ENCODE measurements around the gene SPIB. TPM values are rescaled to one million over a fixed set of nuclear protein-coding genes. Genes with fewer than 3 reads are reported as not detected.

SPIB gene
- total RNA-seq, 4 donors from 2014 or later, result not detected

DNA sequence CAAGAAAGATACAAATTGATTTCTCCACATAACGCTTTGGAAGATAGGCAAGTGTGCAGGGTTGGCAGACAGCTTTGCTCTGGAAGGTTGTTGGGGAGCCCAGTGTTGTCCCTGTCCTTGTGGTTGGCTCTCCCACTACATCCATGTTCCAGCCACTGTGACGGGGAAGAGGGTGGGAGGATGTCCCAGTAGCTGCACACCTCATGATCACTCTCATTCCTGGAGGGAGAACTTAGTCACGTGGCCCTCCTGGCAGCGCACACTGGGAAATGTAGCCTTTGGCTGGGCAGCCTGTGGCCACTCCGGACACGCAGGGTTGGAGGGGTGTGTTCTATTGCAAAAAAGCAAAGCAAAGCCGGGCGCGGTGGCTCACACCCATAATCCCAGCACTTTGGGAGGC is 24.7 kb upstream of the SPIB start:
- TF ChIP-seq, protein P1, sequence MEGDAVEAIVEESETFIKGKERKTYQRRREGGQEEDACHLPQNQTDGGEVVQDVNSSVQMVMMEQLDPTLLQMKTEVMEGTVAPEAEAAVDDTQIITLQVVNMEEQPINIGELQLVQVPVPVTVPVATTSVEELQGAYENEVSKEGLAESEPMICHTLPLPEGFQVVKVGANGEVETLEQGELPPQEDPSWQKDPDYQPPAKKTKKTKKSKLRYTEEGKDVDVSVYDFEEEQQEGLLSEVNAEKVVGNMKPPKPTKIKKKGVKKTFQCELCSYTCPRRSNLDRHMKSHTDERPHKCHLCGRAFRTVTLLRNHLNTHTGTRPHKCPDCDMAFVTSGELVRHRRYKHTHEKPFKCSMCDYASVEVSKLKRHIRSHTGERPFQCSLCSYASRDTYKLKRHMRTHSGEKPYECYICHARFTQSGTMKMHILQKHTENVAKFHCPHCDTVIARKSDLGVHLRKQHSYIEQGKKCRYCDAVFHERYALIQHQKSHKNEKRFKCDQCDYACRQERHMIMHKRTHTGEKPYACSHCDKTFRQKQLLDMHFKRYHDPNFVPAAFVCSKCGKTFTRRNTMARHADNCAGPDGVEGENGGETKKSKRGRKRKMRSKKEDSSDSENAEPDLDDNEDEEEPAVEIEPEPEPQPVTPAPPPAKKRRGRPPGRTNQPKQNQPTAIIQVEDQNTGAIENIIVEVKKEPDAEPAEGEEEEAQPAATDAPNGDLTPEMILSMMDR (IDR thresholded peaks at IDR 0.05; ENCODE audit: low read depth), result no peak

DNA sequence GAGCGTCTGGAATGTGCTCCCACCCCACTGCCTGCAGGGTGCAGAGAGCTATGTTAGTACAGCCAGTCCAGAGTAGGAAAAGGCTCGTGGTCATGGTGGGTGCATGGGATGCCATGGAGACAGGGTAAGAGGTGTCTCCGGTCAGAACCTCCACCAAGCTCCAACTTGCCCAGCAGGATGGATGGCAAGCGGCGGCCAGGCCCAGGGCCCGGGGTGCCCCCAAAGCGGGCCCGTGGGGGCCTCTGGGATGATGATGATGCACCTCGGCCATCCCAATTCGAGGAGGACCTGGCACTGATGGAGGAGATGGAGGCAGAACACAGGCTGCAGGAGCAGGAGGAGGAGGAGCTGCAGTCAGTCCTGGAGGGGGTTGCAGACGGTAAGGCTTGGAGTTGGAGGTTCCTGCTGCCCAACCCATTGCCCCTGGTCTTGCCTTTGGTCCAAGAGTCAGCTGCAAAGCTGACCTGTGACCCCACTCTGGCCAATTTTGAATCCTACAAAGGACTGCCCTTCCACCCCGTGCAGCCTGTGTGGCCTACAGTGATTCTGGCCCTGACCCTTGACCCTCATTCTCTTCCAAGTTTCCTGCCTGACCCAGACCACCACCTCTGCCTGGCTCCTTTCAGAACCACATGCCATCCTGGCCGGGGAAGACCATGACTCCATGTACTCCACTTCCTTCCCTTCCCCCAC is 19.9 kb upstream of the SPIB start:
- TF ChIP-seq, protein P1 (IDR thresholded peaks at IDR 0.05; ENCODE audit: low read depth), result no peak

DNA sequence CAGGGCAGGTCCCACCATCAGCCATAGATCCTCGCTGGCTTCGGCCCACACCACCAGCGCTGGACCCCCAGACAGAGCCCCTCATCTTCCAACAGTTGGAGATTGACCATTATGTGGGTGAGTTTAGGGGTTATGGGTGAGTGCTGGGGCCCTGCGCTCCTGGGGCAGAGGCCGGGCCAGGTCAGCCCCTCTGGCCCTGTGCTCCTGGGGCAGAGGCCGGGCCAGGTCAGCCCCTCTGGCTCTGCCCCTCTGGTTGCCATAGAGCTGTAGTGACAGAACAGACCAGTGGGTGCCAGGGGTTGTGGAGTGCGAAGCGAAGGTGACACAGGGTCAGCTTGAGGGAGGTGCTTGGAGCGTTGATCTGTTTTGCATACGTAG is 19.4 kb upstream of the SPIB start:
- TF ChIP-seq, protein P1 (IDR thresholded peaks at IDR 0.05; ENCODE audit: low read depth), result no peak

DNA sequence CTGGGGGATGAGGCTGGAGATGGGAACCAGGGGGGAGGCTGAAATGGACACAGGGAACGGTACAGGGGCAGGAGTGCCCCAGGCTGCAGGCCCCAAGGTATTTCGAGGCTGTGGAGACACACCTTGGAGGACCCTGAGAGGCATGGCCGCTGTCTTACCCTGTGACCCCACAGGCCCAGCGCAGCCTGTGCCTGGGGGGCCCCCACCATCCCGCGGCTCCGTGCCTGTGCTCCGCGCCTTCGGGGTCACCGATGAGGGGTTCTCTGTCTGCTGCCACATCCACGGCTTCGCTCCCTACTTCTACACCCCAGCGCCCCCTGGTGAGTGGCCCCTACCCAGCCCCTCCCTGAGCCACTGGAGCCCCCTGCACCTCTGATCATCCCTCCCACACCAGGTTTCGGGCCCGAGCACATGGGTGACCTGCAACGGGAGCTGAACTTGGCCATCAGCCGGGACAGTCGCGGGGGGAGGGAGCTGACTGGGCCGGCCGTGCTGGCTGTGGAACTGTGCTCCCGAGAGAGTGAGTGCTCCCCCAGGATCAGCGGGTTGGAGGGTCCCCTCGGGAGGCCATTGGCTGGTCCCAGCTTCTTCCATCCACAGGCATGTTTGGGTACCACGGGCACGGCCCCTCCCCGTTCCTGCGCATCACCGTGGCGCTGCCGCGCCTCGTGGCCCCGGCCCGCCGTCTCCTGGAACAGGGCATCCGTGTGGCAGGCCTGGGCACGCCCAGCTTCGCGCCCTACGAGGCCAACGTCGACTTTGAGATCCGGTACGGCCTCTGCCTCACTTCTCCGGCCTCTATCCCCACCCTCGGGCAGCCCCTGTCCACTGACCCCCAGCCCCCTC is 16.9 kb upstream of the SPIB start:
- TF ChIP-seq, protein P1 (IDR thresholded peaks at IDR 0.05; ENCODE audit: low read depth), result no peak

- TF ChIP-seq, protein P1 (IDR thresholded peaks at IDR 0.05; ENCODE audit: low read depth), result no peak
These were observed 16.0 kb upstream of the SPIB start for GRCh38 chr19:50402544-50403301.

- TF ChIP-seq, protein P1 (IDR thresholded peaks at IDR 0.05; ENCODE audit: low read depth), result no peak
These were observed 12.4 kb upstream of the SPIB start for GRCh38 chr19:50406156-50406820.

All from subcutaneous adipose tissue (tissue), 4 donors.